Measurements from ENCODE around the gene C1orf210.

C1orf210 gene

GRCh38 chr1:43314233-43314632, 28.9 kb upstream of the C1orf210 start:
- Histone ChIP-seq H3K9ac (no peak overlapping the region), H3K36me3 (ENCODE audit: insufficient read depth) (no peaks in the 10 kb centered on the region), H4K20me1 (ENCODE audit: insufficient read depth) (no peaks in the 10 kb centered on the region), H3K27me3 (ENCODE audit: insufficient read depth, low read depth) (no peaks in the 10 kb centered on the region; the same call in 1 of the 2 replicates), H3K4me1 (ENCODE audit: low read depth, poor library complexity, severe bottlenecking) (no peaks in the 10 kb centered on the region), H3K79me2 (ENCODE audit: insufficient read depth, low read depth) (no peaks in the 10 kb centered on the region), H3K27ac (no peak overlapping the region), H2AFZ (ENCODE audit: low read depth) (no peak overlapping the region), H3K4me2 (no peak overlapping the region), H3K4me3 (IDR thresholded peaks at IDR 0.05; ENCODE audit: insufficient read depth, low read depth, low read length) (no peak overlapping the region)
- no peak for TF ChIP-seq CTCF (conservative IDR thresholded peaks at IDR 0.05; ENCODE audit: low read depth, low read length)

- Histone ChIP-seq H3K27me3 (ENCODE audit: insufficient read depth, low read depth) (no peaks in the 10 kb centered on the region; the same call in 1 of the 2 replicates), H3K4me2 (no peak overlapping the region), H3K27ac (no peak overlapping the region), H2AFZ (ENCODE audit: low read depth) (no peak overlapping the region), H3K4me1 (ENCODE audit: low read depth, poor library complexity, severe bottlenecking) (no peaks in the 10 kb centered on the region), H4K20me1 (ENCODE audit: insufficient read depth) (no peaks in the 10 kb centered on the region), H3K4me3 (IDR thresholded peaks at IDR 0.05; ENCODE audit: insufficient read depth, low read depth, low read length) (no peak overlapping the region), H3K9ac (no peak overlapping the region), H3K36me3 (ENCODE audit: insufficient read depth) (no peaks in the 10 kb centered on the region), H3K79me2 (ENCODE audit: insufficient read depth, low read depth) (no peaks in the 10 kb centered on the region)
- TF ChIP-seq CTCF (conservative IDR thresholded peaks at IDR 0.05; ENCODE audit: low read depth, low read length), result no peak
Observed at GRCh38 chr1:43313771-43314170, 28.4 kb upstream of the C1orf210 start.

- Histone ChIP-seq H3K4me2 (no peak overlapping the region), H3K79me2 (ENCODE audit: insufficient read depth, low read depth) (no peaks in the 10 kb centered on the region), H3K27me3 (ENCODE audit: insufficient read depth, low read depth) (no peaks in the 10 kb centered on the region; the same call in 1 of the 2 replicates), H4K20me1 (ENCODE audit: insufficient read depth) (no peaks in the 10 kb centered on the region), H2AFZ (ENCODE audit: low read depth) (no peak overlapping the region), H3K27ac (no peak overlapping the region), H3K36me3 (ENCODE audit: insufficient read depth) (no peaks in the 10 kb centered on the region), H3K4me3 (IDR thresholded peaks at IDR 0.05; ENCODE audit: insufficient read depth, low read depth, low read length) (no peak overlapping the region), H3K4me1 (ENCODE audit: low read depth, poor library complexity, severe bottlenecking) (no peaks in the 10 kb centered on the region), H3K9ac (no peak overlapping the region)
- no peak for TF ChIP-seq CTCF (conservative IDR thresholded peaks at IDR 0.05; ENCODE audit: low read depth, low read length)
Observed at GRCh38 chr1:43312663-43313515, 27.5 kb upstream of the C1orf210 start.

- H3K4me3 ChIP-seq (IDR thresholded peaks at IDR 0.05; ENCODE audit: insufficient read depth, low read depth, low read length), result no peak overlapping the region
- no peaks in the 10 kb centered on the region for H4K20me1 ChIP-seq (ENCODE audit: insufficient read depth)
- no peak for TF ChIP-seq CTCF (conservative IDR thresholded peaks at IDR 0.05; ENCODE audit: low read depth, low read length)
- H3K27me3 ChIP-seq (ENCODE audit: insufficient read depth, low read depth), result no peaks in the 10 kb centered on the region; the same call in 1 of the 2 replicates
- no peak overlapping the region for H2AFZ ChIP-seq (ENCODE audit: low read depth)
- no peak overlapping the region for H3K9ac ChIP-seq
- H3K4me2 ChIP-seq, result no peak overlapping the region
- H3K36me3 ChIP-seq (ENCODE audit: insufficient read depth), result no peaks in the 10 kb centered on the region
- H3K79me2 ChIP-seq (ENCODE audit: insufficient read depth, low read depth), result no peaks in the 10 kb centered on the region
- H3K27ac ChIP-seq, result no peak overlapping the region
- H3K4me1 ChIP-seq (ENCODE audit: low read depth, poor library complexity, severe bottlenecking), result no peaks in the 10 kb centered on the region
Observed at GRCh38 chr1:43312212-43312623, 26.8 kb upstream of the C1orf210 start.

Data from KMS-11 (cell line).